ENCODE measurements around the gene MAPK1. TPM values are rescaled to one million over a fixed set of nuclear protein-coding genes. Genes with fewer than 3 reads are reported as not detected.

The MAPK1 gene
- total RNA-seq, 2 donors from 2014 or later = 61.4 to 63.1 TPM

DNA sequence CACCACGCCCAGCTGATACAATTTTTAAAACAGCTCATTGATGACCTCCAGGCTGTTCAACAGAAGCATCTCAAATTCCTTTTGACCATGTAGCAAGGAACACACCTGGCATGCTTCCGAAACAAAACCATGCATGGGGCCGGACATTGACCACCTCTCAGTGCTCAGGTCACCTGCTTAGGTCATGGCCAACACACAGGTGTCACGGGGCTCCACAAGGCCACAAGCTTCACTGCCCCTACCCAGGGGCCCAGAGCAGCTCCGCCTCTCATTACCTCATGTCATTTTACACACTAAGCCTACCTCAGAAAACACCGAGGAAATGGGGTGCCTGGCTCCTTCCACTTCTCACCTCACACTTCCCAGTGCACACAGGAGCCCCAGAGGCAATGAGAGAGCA lies 158.5 kb downstream of the MAPK1 start:
- Histone ChIP-seq H3K27ac (no peak overlapping the region), H3K4me1 (ENCODE audit: control insufficient read depth in 1 of 2, low read depth in 2 of 2) (peaks cover 0 to 8% of the 10 kb centered on the region in 2 donors), H3K36me3 (no peaks in the 10 kb centered on the region), H3K9me3 (no peaks in the 10 kb centered on the region), H3K27me3 (replicated peaks; ENCODE audit: insufficient read depth) (no peaks in the 10 kb centered on the region), H3K4me3 (no peak overlapping the region)
- ATAC-seq (ENCODE audit: insufficient number of reproducible peaks, low FRiP score, low read depth) (no peak), DNase-seq (ENCODE audit: low spot score) (no peak)
- TF ChIP-seq, protein P1, sequence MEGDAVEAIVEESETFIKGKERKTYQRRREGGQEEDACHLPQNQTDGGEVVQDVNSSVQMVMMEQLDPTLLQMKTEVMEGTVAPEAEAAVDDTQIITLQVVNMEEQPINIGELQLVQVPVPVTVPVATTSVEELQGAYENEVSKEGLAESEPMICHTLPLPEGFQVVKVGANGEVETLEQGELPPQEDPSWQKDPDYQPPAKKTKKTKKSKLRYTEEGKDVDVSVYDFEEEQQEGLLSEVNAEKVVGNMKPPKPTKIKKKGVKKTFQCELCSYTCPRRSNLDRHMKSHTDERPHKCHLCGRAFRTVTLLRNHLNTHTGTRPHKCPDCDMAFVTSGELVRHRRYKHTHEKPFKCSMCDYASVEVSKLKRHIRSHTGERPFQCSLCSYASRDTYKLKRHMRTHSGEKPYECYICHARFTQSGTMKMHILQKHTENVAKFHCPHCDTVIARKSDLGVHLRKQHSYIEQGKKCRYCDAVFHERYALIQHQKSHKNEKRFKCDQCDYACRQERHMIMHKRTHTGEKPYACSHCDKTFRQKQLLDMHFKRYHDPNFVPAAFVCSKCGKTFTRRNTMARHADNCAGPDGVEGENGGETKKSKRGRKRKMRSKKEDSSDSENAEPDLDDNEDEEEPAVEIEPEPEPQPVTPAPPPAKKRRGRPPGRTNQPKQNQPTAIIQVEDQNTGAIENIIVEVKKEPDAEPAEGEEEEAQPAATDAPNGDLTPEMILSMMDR (IDR thresholded peaks at IDR 0.05) = no peak

DNA sequence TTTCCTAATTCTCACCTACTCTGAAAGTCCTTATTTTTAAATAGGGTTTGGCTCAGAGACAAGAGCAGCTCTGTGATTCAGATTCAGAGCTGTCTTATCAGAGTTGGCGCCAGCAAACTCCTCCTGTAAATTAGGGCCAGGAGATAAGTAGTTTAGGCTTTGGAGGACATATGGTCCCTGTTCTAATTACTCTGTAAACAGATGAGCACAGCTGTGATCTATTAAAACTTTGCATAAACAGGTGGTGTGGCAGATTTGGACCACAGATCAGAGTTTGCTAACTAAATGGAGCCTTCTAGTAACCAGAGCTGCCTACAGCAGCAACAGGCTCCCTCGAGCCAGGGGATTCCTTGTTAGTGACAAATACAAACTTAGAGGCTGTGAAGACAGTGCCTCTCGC lies 159.8 kb downstream of the MAPK1 start:
- no peaks in the 10 kb centered on the region for H3K36me3 ChIP-seq
- H3K27ac ChIP-seq = no peak overlapping the region
- ATAC-seq (ENCODE audit: insufficient number of reproducible peaks, low FRiP score, low read depth) (no peak), DNase-seq (ENCODE audit: low spot score) (no peak)
- no peak overlapping the region for H3K4me3 ChIP-seq
- no peaks in the 10 kb centered on the region for H3K27me3 ChIP-seq (replicated peaks; ENCODE audit: insufficient read depth)
- TF ChIP-seq, protein P1 (IDR thresholded peaks at IDR 0.05) = no peak
- H3K9me3 ChIP-seq = no peaks in the 10 kb centered on the region
- H3K4me1 ChIP-seq (ENCODE audit: control insufficient read depth in 1 of 2, low read depth in 2 of 2) = no peaks in the 10 kb centered on the region

Other genes with a start within 250 kb of the MAPK1 start
- 10 to 100 TPM; 18.3 to 32.3 TPM for gene YDJC, start 237.6 kb downstream of the MAPK1 start, total RNA-seq
- gene CCDC116, start 234.9 kb downstream of the MAPK1 start, total RNA-seq = under 1 TPM in 1 of 2 donors, not detected in 1; 0.71 TPM
- gene SDF2L1, start 225.3 kb downstream of the MAPK1 start, total RNA-seq = 10 to 100 TPM; 40.9 to 54.0 TPM
- 10 to 100 TPM; 32.0 to 33.7 TPM for gene PPIL2, start 201.6 kb downstream of the MAPK1 start, total RNA-seq
- gene YPEL1, start 131.9 kb downstream of the MAPK1 start, total RNA-seq = 10 to 100 TPM; 20.1 to 25.2 TPM
- 10 to 100 TPM; 37.0 to 45.9 TPM for gene PPM1F, start 85.2 kb upstream of the MAPK1 start, total RNA-seq
- 10 to 100 TPM; 26.0 to 40.4 TPM for gene TOP3B, start 115.1 kb upstream of the MAPK1 start, total RNA-seq

Measured in thoracic aorta (tissue), 2 donors.